Measurements from ENCODE around the gene GNG2.

The GNG2 gene

DNA sequence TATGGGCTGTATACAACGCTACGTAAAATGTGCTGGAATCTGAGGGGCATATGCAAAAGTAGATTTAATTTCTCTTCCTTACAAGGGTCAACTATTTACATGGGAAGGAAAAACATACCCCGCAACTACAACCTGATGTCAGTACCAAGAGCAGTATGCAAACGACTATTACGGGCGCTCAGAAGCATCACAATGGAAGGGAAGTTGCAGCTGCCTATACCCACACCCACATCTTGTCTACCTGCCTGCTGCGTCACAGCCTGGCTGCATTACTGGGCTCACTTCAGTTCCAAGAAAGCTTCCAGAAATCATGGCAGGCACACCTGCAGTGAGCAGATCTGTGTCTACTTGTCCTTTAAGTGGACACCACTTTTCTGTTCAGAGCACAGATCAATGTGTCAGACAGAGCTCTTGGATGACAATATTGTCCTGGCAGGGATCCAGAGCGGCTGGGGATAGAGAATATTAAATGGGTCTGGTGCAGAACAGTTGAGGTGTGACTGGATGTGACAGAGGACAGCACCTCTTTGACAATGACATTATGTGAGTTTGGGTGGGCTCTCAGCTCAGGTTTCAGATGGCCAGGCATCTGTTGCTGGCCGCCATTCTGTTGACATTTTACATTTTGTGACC lies 41.5 kb upstream of the GNG2 start:
- no peak overlapping the region for H3K4me2 ChIP-seq (ENCODE audit: low read depth, low read length, poor library complexity, severe bottlenecking)
- H3K27me3 ChIP-seq (ENCODE audit: low read length): no peaks in the 10 kb centered on the region
- no peaks in the 10 kb centered on the region for H3K36me3 ChIP-seq (ENCODE audit: low read length)
- no peaks in the 10 kb centered on the region for H3K9me2 ChIP-seq (replicated peaks; ENCODE audit: insufficient read depth, low read length)
- no peak for TF ChIP-seq EZH2phosphoT487 (conservative IDR thresholded peaks at IDR 0.05; ENCODE audit: low read length)
- no peak for TF ChIP-seq CTCF (IDR thresholded peaks at IDR 0.05; ENCODE audit: insufficient read depth, low read length, poor library complexity, severe bottlenecking)
- H2AFZ ChIP-seq (ENCODE audit: low read depth, low read length, severe bottlenecking): no peak overlapping the region
- H3K79me2 ChIP-seq (ENCODE audit: insufficient read depth, low read length): no peaks in the 10 kb centered on the region
- H3K4me3 ChIP-seq (ENCODE audit: insufficient read depth, low read length, poor library complexity, severe bottlenecking): no peak overlapping the region
- H3K9ac ChIP-seq (ENCODE audit: low read length): no peak overlapping the region
- no peaks in the 10 kb centered on the region for H3F3A ChIP-seq (ENCODE audit: insufficient read depth)
- no peak overlapping the region for H3K27ac ChIP-seq (ENCODE audit: low read depth, low read length)
- no peaks in the 10 kb centered on the region for H4K20me1 ChIP-seq (ENCODE audit: low read depth, low read length)
- no peaks in the 10 kb centered on the region for H3K9me3 ChIP-seq (ENCODE audit: insufficient read depth, low read length)

GRCh38 chr14:51821822-51822221 lies 38.6 kb upstream of the GNG2 start:
- Histone ChIP-seq H3K27me3 (ENCODE audit: low read length) (no peaks in the 10 kb centered on the region), H3K79me2 (ENCODE audit: insufficient read depth, low read length) (no peaks in the 10 kb centered on the region), H3K27ac (ENCODE audit: low read depth, low read length) (no peak overlapping the region), H3K9me3 (ENCODE audit: insufficient read depth, low read length) (no peaks in the 10 kb centered on the region), H3K36me3 (ENCODE audit: low read length) (no peaks in the 10 kb centered on the region), H3K9ac (ENCODE audit: low read length) (no peak overlapping the region), H3K4me2 (ENCODE audit: low read depth, low read length, poor library complexity, severe bottlenecking) (no peak overlapping the region), H3K9me2 (replicated peaks; ENCODE audit: insufficient read depth, low read length) (no peaks in the 10 kb centered on the region), H2AFZ (ENCODE audit: low read depth, low read length, severe bottlenecking) (no peak overlapping the region), H3K4me3 (ENCODE audit: insufficient read depth, low read length, poor library complexity, severe bottlenecking) (no peak overlapping the region), H4K20me1 (ENCODE audit: low read depth, low read length) (no peaks in the 10 kb centered on the region), H3F3A (ENCODE audit: insufficient read depth) (no peaks in the 10 kb centered on the region)
- no peak for TF ChIP-seq EZH2phosphoT487 (conservative IDR thresholded peaks at IDR 0.05; ENCODE audit: low read length)

GRCh38 chr14:51822499-51822898 lies 37.9 kb upstream of the GNG2 start:
- Histone ChIP-seq H3K27me3 (ENCODE audit: low read length) (no peaks in the 10 kb centered on the region), H3K79me2 (ENCODE audit: insufficient read depth, low read length) (no peaks in the 10 kb centered on the region)
- TF ChIP-seq CTCF (IDR thresholded peaks at IDR 0.05; ENCODE audit: insufficient read depth, low read length, poor library complexity, severe bottlenecking): no peak
- no peak for TF ChIP-seq EZH2phosphoT487 (conservative IDR thresholded peaks at IDR 0.05; ENCODE audit: low read length)

GRCh38 chr14:51823706-51824105 lies 36.7 kb upstream of the GNG2 start:
- no peaks in the 10 kb centered on the region for H3K9me2 ChIP-seq (replicated peaks; ENCODE audit: insufficient read depth, low read length)
- no peak overlapping the region for H3K27ac ChIP-seq (ENCODE audit: low read depth, low read length)
- no peak overlapping the region for H2AFZ ChIP-seq (ENCODE audit: low read depth, low read length, severe bottlenecking)
- no peaks in the 10 kb centered on the region for H3K36me3 ChIP-seq (ENCODE audit: low read length)
- no peaks in the 10 kb centered on the region for H3K27me3 ChIP-seq (ENCODE audit: low read length)
- no peaks in the 10 kb centered on the region for H3K9me3 ChIP-seq (ENCODE audit: insufficient read depth, low read length)
- no peaks in the 10 kb centered on the region for H3F3A ChIP-seq (ENCODE audit: insufficient read depth)
- no peaks in the 10 kb centered on the region for H3K79me2 ChIP-seq (ENCODE audit: insufficient read depth, low read length)
- no peaks in the 10 kb centered on the region for H4K20me1 ChIP-seq (ENCODE audit: low read depth, low read length)
- TF ChIP-seq EZH2phosphoT487 (conservative IDR thresholded peaks at IDR 0.05; ENCODE audit: low read length): no peak
- TF ChIP-seq CTCF (IDR thresholded peaks at IDR 0.05; ENCODE audit: insufficient read depth, low read length, poor library complexity, severe bottlenecking): no peak
- H3K4me2 ChIP-seq (ENCODE audit: low read depth, low read length, poor library complexity, severe bottlenecking): no peak overlapping the region
- H3K9ac ChIP-seq (ENCODE audit: low read length): no peak overlapping the region
- no peak overlapping the region for H3K4me3 ChIP-seq (ENCODE audit: insufficient read depth, low read length, poor library complexity, severe bottlenecking)

More at GRCh38 chr14:51822499-51822898, 37.9 kb upstream of the GNG2 start:
- H3F3A ChIP-seq (ENCODE audit: insufficient read depth): no peaks in the 10 kb centered on the region
- no peak overlapping the region for H2AFZ ChIP-seq (ENCODE audit: low read depth, low read length, severe bottlenecking)
- H3K9ac ChIP-seq (ENCODE audit: low read length): no peak overlapping the region
- no peak overlapping the region for H3K4me3 ChIP-seq (ENCODE audit: insufficient read depth, low read length, poor library complexity, severe bottlenecking)
- no peak overlapping the region for H3K27ac ChIP-seq (ENCODE audit: low read depth, low read length)
- no peaks in the 10 kb centered on the region for H3K9me2 ChIP-seq (replicated peaks; ENCODE audit: insufficient read depth, low read length)
- H4K20me1 ChIP-seq (ENCODE audit: low read depth, low read length): no peaks in the 10 kb centered on the region
- no peaks in the 10 kb centered on the region for H3K9me3 ChIP-seq (ENCODE audit: insufficient read depth, low read length)
- H3K4me2 ChIP-seq (ENCODE audit: low read depth, low read length, poor library complexity, severe bottlenecking): no peak overlapping the region
- no peaks in the 10 kb centered on the region for H3K36me3 ChIP-seq (ENCODE audit: low read length)
